CD14-positive monocyte (primary cell): ENCODE results near the gene FLAD1. TPM values are rescaled to one million over a fixed set of nuclear protein-coding genes. Genes with fewer than 3 reads are reported as not detected.

Experiments
- DNase-seq, 3 donors: peaks; one replicate each; pipeline ENCODE4 v3.0.0-alpha.2; 2011 to 2022
- H2AFZ ChIP-seq: 2 replicates; pipeline ENCODE4 v1.6.0; 2012; ENCODE audit warnings: mild to moderate bottlenecking, low read depth, low read length, inconsistent platforms; ENCODE audit not compliant: insufficient read depth, poor library complexity, severe bottlenecking
- H3K27ac ChIP-seq, 2 donors: 1 replicate in 1 of 2; 2 replicates in 1 of 2; pipeline ENCODE4 v1.5.1; 2012 to 2013; ENCODE audit warnings: low read length in 2 of 2, control low read depth in 1 of 2, inconsistent platforms in 1 of 2, low read depth in 1 of 2, mild to moderate bottlenecking in 1 of 2
- H3K27me3 ChIP-seq, 2 donors: one replicate each; pipeline versions ENCODE4 v1.6.0 to v1.6.1; 2011 to 2013; ENCODE audit warnings: low read length in 2 of 2; ENCODE audit not compliant: control insufficient read depth in 2 of 2, insufficient read depth in 2 of 2
- H3K36me3 ChIP-seq, 2 donors: replicated peaks in 1 of 2; 1 replicate in 1 of 2; 2 replicates in 1 of 2; pipeline versions ENCODE4 v1.5.1 to v1.6.1; 2012 to 2013; ENCODE audit warnings: low read length in 2 of 2, control low read depth in 1 of 2, inconsistent platforms in 1 of 2, mild to moderate bottlenecking in 1 of 2; ENCODE audit not compliant: insufficient read depth in 2 of 2, control insufficient read depth in 1 of 2
- H3K4me1 ChIP-seq, 2 donors: 1 replicate in 1 of 2; 2 replicates in 1 of 2; pipeline versions ENCODE4 v1.5.1 to v1.6.1; 2012 to 2013; ENCODE audit warnings: low read length in 2 of 2, control low read depth in 1 of 2, inconsistent platforms in 1 of 2, mild to moderate bottlenecking in 1 of 2, moderate library complexity in 1 of 2; ENCODE audit not compliant: insufficient read depth in 2 of 2, control insufficient read depth in 1 of 2
- H3K4me2 ChIP-seq: replicated peaks from 2 replicates; pipeline ENCODE3; 2012; ENCODE audit warnings: low read length, moderate library complexity, mild to moderate bottlenecking; ENCODE audit not compliant: poor library complexity, severe bottlenecking; ENCODE audit errors: extremely low read depth
- H3K4me3 ChIP-seq, 3 experiments: fragments of 200-600 bp in 1 of 3; sonication (generic) in 1 of 3; replicated peaks in 1 of 3; 1 replicate in 2 of 3; 2 replicates in 1 of 3; pipeline ENCODE4 v1.5.1; 2011 to 2013; ENCODE audit warnings: low read length in 3 of 3, mild to moderate bottlenecking in 3 of 3, control low read depth in 2 of 3, low read depth in 2 of 3, inconsistent platforms in 1 of 3, moderate library complexity in 1 of 3
- H3K79me2 ChIP-seq: 2 replicates; pipeline ENCODE4 v1.6.0; 2012; ENCODE audit warnings: mild to moderate bottlenecking, control low read depth, inconsistent platforms, low read length, moderate library complexity; ENCODE audit not compliant: insufficient read depth
- H3K9ac ChIP-seq: 2 replicates; pipeline ENCODE4 v1.6.0; 2017; ENCODE audit warnings: low read length, mild to moderate bottlenecking; ENCODE audit not compliant: insufficient read depth, poor library complexity, severe bottlenecking
- H3K9me3 ChIP-seq, 2 donors: replicated peaks in 1 of 2; 1 replicate in 1 of 2; 2 replicates in 1 of 2; pipeline versions ENCODE4 v1.5.1 to v1.6.1; 2012 to 2013; ENCODE audit warnings: low read length in 2 of 2, control low read depth in 1 of 2; ENCODE audit not compliant: control insufficient read depth in 1 of 2, insufficient read depth in 1 of 2
- H4K20me1 ChIP-seq: 2 replicates; pipeline ENCODE4 v1.6.0; 2012; ENCODE audit warnings: mild to moderate bottlenecking, low read length, control low read depth, moderate library complexity; ENCODE audit not compliant: insufficient read depth
- H3K27ac Mint-ChIP-seq, 7 donors: one replicate each; pipeline ENCODE4 v1.8.0; 2020; ENCODE audit warnings: mild to moderate bottlenecking in 7 of 7, mixed read lengths in 7 of 7, moderate library complexity in 6 of 7, inconsistent platforms in 2 of 7
- H3K27me3 Mint-ChIP-seq, 3 donors: one replicate each; pipeline ENCODE4 v1.8.0; 2021 to 2022; ENCODE audit warnings: low read depth in 3 of 3, mild to moderate bottlenecking in 3 of 3, mixed read lengths in 3 of 3, moderate library complexity in 3 of 3, inconsistent platforms in 1 of 3
- H3K36me3 Mint-ChIP-seq, 2 donors: one replicate each; pipeline ENCODE4 v1.8.0; 2020; ENCODE audit warnings: mixed read lengths in 2 of 2, inconsistent platforms in 1 of 2, mild to moderate bottlenecking in 1 of 2
- H3K4me1 Mint-ChIP-seq: one replicate; pipeline ENCODE4 v1.8.0; 2020; ENCODE audit warnings: mild to moderate bottlenecking, mixed read lengths
- H3K4me3 Mint-ChIP-seq, 2 donors: one replicate each; pipeline ENCODE4 v1.8.0; 2020; ENCODE audit warnings: mild to moderate bottlenecking in 2 of 2, mixed read lengths in 2 of 2, moderate library complexity in 1 of 2
- H3K9me3 Mint-ChIP-seq, 7 donors: one replicate each; pipeline ENCODE4 v1.8.0; 2020 to 2022; ENCODE audit warnings: mixed read lengths in 7 of 7, mild to moderate bottlenecking in 6 of 7, moderate library complexity in 6 of 7, inconsistent platforms in 2 of 7
- WGBS: methylation state at CpG from one replicate; pipeline ENCODE4 v1.1.5; 2013; ENCODE audit warnings: missing lambda C conversion rate; ENCODE audit not compliant: insufficient coverage; 5-methylcytosine and 5-hydroxymethylcytosine counted together
- intact Hi-C, 2 donors: fragments of 100-400 bp; cut with micrococcal nuclease; formaldehyde crosslinking; loops; one replicate each; pipeline versions ENCODE4 v1.15.0 to v1.15.1; 2023
- polyA plus RNA-seq, 3 donors: library from polyadenylated mRNA; depleted of rRNA in 1 of 3; unstranded in 2 of 3; stranded (reverse) in 1 of 3; fragments of 300-500 nt in 2 of 3; fragments of >200 nt in 1 of 3; fragmentation: Illumina TruSeq in 2 of 3; gene quantifications; 1 replicate in 2 of 3; 2 replicates in 1 of 3; pipeline ENCODE4 v1.2.3, GENCODE V29; 2012 to 2021
- TF ChIP-seq, protein P1 (sequence below): fragments of 200-600 bp; IDR thresholded peaks from one replicate; pipeline ENCODE4 v1.8.0; 2022; ENCODE audit warnings: antibody characterized with exemption, mild to moderate bottlenecking

The FLAD1 gene
- polyA plus RNA-seq, 3 donors, result 31.5 to 41.6 (median 35.1) TPM

DNA sequence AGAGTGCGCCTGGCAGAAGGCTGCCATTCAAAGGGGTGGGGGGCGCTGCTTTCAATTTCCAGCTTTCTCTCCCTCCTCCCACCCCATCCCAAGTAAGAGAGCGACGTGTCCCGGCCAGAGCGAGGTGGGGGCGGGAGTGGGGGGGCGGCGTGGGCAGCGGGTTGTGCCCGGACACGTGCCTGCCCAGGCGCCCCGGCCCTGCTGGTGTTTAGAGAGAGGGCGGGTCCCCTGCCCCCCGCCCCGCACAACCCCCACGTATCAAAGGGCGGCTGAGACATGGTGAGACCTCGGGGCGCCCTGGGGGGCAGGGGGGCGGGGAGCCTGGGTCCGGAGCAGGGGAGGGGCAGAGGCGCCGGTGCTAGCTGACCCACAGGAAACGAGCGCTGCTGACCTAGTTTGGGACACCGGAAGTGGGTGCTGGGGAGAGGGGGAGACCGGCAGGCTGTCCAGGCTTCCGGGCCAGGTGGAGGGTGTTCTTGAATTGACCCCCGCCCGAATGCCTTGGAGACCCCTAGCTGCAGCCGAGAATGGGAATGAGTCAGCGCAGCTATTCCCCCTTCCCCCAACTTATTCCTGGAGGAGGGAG lies 20.7 kb downstream of the FLAD1 start:
- peak overlapping the region; percentile 92 to 100 (median 98) for H3K27ac Mint-ChIP-seq
- Histone ChIP-seq H3K36me3 (no peaks in the 10 kb centered on the region), H3K27ac (peak overlapping the region; percentile 91 to 99), H3K79me2 (peaks cover 90% of the 10 kb centered on the region), H3K4me3 (peak overlapping the region; percentile 84 to 100 (median 99)), H3K27me3 (no peaks in the 10 kb centered on the region), H4K20me1 (peaks cover 18% of the 10 kb centered on the region), H2AFZ (no peak overlapping the region), H3K9me3 (no peaks in the 10 kb centered on the region), H3K9ac (peak overlapping the region; percentile 85), H3K4me1 (peaks cover 61 to 74% of the 10 kb centered on the region in 2 donors), H3K4me2 (peak overlapping the region; percentile 100)
- 0% methylated on average over 4 of the region's 34 CpGs for WGBS
- TF ChIP-seq, protein P1, sequence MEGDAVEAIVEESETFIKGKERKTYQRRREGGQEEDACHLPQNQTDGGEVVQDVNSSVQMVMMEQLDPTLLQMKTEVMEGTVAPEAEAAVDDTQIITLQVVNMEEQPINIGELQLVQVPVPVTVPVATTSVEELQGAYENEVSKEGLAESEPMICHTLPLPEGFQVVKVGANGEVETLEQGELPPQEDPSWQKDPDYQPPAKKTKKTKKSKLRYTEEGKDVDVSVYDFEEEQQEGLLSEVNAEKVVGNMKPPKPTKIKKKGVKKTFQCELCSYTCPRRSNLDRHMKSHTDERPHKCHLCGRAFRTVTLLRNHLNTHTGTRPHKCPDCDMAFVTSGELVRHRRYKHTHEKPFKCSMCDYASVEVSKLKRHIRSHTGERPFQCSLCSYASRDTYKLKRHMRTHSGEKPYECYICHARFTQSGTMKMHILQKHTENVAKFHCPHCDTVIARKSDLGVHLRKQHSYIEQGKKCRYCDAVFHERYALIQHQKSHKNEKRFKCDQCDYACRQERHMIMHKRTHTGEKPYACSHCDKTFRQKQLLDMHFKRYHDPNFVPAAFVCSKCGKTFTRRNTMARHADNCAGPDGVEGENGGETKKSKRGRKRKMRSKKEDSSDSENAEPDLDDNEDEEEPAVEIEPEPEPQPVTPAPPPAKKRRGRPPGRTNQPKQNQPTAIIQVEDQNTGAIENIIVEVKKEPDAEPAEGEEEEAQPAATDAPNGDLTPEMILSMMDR, result no peak
- H3K27me3 Mint-ChIP-seq, result peaks cover 0 to 2% (median 0%) of the 10 kb centered on the region in 3 donors
- peaks cover 47% of the 10 kb centered on the region for H3K4me1 Mint-ChIP-seq
- H3K36me3 Mint-ChIP-seq, result peaks cover 3 to 7% of the 10 kb centered on the region in 2 donors
- intact Hi-C loops, result loop anchor here (2.0 to 5.0 kb wide), 4 partner anchors 13 to 58 kb away; partner anchors contain the start of genes PYGO2 (in 2 of the 2), ADAM15 (in 1 of the 2) and EFNA4 (in 1 of the 2)
- no peaks in the 10 kb centered on the region for H3K9me3 Mint-ChIP-seq
- peak overlapping the region; percentile 95 to 98 for H3K4me3 Mint-ChIP-seq
- peak in 1 of 3 donors; percentile 37 for DNase-seq

DNA sequence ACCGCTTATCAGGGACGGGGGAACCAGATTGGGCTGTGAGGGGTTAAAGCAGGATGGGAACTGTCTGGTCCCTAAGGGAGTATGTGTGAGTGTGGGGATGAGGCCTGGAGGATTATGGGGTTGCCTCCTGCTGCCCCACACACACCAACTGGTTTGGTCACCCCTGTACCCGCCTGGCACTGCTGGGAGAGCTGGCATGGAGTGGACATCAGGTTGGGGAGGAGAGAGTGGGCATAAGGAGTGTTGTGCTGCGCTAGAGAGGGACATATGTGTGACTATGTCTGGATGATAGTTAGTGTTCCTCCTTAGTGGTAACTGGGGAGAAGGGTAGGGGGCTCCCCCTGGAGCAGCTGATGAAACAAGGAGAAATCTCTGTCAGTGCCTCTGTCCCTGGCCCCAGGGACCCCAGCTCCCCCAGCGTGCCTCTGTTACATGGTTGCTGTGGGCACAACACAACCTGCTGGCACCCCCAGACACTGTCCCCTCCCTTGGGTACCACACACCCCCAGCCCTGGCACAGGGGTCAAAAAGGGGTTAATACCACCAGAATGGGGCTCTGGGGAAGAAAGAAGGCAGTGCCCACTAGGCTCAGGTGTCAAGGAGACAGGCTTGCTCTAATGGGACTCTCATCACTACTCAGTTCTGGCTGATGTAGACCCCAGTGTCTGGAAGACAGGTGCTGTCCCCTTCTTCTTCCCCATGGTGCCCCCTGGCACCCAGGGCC lies 21.4 kb downstream of the FLAD1 start:
- Histone ChIP-seq H3K27ac (peak overlapping the region; percentile 91 to 99), H3K79me2 (peaks cover 92% of the 10 kb centered on the region), H3K9ac (peak overlapping the region; percentile 85), H3K4me2 (peak overlapping the region; percentile 100), H3K4me3 (peak overlapping the region; percentile 84 to 100 (median 99)), H3K9me3 (no peaks in the 10 kb centered on the region), H3K27me3 (no peaks in the 10 kb centered on the region), H2AFZ (no peak overlapping the region), H3K4me1 (peaks cover 55 to 74% of the 10 kb centered on the region in 2 donors), H3K36me3 (no peaks in the 10 kb centered on the region), H4K20me1 (peaks cover 23% of the 10 kb centered on the region)
- WGBS, result 40% methylated on average over 1 of the region's 5 CpGs
- intact Hi-C loops, result loop anchor here (5.0 kb wide), 4 partner anchors 32 to 58 kb away; partner anchors contain the start of genes ADAM15 (in 2 of the 2), PYGO2 (in 2 of the 2), CKS1B (in 1 of the 2) and EFNA4 (in 1 of the 2)
- Mint-ChIP-seq H3K4me1 (peaks cover 44% of the 10 kb centered on the region), H3K27ac (peak overlapping the region; percentile 92 to 100 (median 98)), H3K27me3 (peaks cover 0 to 2% (median 0%) of the 10 kb centered on the region in 3 donors), H3K4me3 (peak overlapping the region; percentile 95 to 98), H3K9me3 (no peaks in the 10 kb centered on the region), H3K36me3 (peaks cover 3 to 9% of the 10 kb centered on the region in 2 donors)
- DNase-seq, result no peak
- TF ChIP-seq, protein P1, result no peak
